Cerebellar cortex (tissue), 1 donor: ENCODE measurements around the gene CCDC9B.

ENCODE experiments used
- DNase-seq: peaks from one replicate; pipeline ENCODE4 v3.0.0-alpha.2; 2015; ENCODE audit warnings: low spot score

Gene CCDC9B

DNA sequence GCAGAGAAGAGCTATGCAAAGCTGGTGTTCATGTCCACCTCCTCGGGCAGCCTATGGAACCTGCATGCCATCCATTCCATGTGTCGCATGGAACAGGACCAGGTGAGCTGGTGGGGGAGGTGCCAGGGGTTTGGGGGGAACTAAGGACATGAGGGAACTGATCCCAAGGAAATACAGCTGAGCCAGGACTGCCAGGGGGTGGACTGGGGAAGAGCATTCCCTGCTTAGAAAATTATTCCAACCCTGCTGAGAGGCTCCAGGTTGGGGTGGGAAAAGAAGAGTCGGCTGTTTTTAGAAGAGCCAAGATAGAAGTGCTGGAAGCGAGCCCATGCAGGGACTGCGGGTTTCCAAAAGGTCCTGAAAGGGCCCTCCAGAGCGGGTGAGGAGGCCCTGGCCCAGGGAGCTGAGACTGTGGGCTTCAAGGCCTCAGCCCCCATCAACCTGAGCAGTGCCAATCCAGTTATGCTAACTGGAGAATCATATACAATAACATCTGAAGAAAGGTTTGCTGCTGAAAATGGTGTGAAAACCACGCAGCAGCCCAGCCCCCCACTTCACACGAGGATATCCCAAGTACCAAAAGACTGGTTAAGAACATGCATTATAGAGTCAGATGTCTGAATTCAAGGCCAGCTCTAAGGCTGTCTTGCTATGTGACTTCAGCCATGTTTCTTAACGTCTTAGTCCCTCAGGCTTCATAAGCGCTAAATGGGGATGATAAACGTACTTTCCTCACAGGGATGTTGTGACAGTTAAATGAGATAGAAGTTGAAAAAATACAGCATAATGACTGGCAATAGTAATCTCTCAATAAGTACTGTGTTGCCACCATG, 25.1 kb upstream of the CCDC9B start:
- no peak for DNase-seq

DNA sequence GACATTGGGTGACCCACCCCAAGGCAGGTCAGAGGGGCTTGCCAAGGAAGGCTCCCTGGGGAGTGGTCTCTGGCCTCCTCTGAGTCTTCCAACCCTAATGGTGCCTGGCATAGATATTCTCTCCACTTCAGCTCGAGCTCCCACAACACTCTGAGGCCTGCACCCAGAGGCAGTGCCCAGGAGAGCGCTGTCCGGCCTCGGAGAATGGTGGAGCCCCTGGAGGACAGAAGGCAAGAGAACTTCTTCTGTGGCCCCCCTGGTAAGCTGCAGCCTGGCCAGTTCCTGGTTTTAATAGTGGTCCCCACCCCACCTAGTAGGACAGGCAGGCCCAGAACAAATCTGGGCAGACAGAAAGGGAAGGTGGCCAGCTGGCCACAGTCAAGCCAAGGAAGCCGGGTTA, 24.3 kb upstream of the CCDC9B start:
- no peak for DNase-seq

DNA sequence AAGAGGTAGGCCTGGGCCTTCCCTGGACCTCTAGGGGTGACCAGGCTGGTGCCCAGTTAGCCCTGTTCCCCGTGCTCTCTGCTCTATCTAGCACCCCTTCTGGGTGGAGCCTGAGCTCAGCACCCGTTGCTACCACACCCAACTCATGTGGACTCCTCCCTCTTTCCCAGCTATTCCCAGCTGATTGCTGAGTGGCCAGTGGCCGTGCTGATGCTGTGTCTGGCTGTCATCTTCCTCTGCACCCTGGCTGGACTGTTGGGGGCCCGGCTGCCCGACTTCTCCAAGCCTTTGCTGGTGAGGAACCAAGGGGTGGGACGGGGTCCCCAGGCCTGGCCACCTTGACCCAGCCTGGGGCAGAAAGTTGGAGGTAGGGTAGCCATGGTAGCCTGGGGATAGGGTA, 23.5 kb upstream of the CCDC9B start:
- no peak for DNase-seq

DNA sequence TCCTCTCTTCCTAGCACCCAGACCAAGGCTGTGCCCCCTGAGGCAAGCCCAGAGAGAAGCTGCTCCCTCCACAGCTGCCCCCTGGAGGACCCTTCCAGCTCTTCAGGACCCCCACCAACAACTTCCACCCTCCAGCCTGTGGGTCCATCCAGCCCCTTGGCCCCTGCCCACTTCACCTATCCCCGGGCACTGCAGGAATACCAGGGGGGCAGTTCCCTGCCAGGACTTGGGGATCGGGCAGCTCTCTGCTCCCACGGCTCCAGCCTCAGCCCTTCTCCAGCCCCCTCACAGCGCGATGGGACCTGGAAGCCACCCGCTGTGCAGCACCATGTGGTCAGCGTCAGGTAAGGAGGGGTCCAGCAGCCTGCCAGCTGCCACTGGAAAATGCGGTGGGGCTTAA, 22.9 kb upstream of the CCDC9B start:
- no peak for DNase-seq

DNA sequence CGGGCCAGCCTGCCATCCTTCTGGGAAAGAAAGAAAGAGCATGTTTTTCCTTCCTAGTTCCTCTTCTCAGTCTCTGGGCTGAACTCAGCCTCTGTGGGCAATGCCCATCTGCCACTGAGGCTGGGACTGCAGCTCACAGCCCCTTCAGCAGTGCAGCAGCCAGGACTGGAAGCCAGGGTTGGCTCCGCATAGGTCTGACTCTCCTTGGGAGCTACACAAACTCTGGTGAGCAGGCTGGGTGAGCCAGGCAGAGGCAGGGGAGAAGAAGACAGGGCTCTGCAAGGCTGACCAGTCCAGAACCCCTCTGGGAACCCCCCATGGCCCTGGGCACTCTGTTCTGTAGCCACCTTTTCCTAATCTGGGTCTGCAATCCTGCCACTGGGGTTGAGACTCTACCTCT, 20.9 kb upstream of the CCDC9B start:
- peak; percentile 54 for DNase-seq

DNA sequence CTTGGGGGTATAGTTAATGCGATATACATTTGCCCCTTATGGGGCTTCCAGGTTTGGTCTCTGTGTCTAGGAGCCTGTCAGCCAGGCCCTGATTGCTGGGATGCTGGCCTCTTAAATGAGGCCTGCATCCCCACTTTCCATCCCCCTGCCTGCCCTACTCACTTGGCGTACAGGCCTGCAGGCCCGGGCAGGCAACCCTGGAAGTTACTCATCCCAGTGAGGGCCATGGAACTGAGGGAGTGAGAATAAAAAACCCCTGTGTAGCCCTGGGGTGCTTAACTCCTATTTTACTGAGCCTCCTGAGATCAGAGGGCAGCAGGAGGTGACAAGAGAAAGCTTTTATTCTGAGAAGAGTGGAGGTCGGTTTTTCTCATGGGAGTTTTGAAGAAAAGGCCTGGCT, 19.3 kb upstream of the CCDC9B start:
- DNase-seq = no peak

DNA sequence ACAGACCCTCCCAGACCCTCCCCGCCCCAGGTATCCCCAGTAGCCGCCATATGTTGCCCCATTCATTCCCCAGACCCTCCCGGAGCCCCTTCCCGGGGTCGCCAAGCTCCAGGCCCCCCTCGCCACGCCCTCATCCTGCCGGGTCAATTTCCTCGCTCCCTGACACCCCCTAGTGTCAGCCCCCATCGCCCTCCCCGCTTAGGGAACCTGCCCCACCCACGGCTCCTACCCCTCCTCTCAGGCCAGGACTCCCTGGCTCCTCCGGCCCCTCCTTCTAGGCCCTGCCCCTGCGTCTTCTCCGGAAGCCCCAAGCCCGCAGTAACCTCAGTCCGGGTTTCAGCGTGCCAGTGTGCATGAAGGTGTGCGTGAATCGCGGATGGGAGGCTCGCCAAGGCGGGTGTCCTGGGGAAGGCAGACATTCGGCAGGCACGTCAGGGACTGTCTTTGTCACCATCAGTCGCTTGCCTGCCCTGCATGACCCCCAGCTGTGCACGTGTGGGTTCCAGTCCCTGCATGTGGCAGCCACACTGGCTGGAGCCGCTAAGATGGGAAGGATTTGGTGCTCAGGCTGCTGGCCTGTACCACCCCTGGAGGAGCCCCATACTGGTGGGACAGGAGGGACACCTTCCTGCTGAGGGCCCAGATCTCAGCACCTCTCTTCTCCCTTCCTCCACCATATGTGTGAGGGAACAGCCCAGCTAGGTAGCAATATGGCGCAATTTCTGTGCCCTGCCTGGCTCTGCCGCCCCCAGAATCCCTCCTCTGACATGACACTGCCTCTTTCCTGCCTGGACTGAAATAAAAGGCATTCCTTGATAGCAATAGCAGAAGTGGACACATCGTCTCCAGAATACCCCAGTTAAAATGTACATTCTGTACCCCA, 18.0 kb upstream of the CCDC9B start:
- DNase-seq = peak; percentile 63

DNA sequence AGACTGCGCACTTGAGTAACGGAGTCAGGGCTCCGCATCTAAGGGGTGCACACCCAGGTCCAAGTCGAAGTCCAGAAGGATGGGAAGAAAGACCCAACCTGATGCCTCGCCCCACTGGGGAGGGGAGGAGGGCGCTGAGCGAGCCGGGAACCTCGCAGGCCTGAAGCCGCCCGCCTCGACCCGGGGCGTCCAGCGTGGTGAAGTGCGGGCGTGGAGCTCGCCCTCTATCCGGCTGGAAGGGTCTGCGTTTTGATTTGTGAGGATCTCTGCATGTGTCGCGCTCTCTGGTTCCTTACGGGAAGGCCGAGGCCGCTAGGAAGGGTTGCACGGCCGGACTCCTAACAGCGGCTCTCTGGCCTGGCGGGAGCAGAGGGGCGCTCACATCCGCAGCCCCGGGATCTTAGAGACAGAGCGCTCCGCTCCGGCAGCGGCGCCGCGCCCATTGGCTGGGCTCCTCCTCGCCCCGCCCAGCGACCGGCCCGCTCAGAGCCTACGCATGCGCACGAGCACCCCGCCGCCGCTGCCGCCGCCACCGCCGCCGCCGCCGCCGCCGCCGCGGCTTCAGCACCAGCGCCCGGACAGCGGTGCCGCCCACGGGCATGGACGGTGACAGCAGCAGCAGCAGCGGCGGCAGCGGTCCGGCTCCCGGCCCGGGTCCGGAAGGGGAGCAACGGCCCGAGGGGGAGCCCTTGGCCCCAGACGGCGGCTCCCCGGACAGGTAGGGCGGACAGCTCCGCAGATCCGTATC, 17.2 kb upstream of the CCDC9B start, which contains the start of gene DISP2:
Gene DISP2, plus strand, starts transcription at position 497 of the 748 bp plus-strand sequence. Its CDS starts 103 bp downstream, at position 600.
- DNase-seq = peak; percentile 90

DNA sequence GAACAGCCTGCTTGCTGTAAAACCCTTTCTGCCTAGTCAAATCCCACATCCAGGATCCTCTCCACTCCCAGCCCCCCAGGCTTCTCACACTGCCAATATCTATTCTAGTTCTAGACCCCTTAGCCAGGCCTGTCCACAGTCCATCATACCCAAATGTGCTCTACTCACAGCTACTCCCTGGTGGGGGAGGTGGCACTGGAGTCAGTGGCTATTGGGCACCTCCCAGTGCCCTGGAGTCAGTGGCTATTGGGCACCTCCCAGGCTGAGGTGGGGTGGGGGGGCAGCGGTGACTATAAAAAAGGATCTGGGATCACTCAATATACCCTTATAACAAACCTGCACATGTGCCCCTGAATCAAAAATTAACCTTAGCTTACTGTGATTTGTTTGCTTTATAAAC, 16.5 kb upstream of the CCDC9B start:
- no peak for DNase-seq

DNA sequence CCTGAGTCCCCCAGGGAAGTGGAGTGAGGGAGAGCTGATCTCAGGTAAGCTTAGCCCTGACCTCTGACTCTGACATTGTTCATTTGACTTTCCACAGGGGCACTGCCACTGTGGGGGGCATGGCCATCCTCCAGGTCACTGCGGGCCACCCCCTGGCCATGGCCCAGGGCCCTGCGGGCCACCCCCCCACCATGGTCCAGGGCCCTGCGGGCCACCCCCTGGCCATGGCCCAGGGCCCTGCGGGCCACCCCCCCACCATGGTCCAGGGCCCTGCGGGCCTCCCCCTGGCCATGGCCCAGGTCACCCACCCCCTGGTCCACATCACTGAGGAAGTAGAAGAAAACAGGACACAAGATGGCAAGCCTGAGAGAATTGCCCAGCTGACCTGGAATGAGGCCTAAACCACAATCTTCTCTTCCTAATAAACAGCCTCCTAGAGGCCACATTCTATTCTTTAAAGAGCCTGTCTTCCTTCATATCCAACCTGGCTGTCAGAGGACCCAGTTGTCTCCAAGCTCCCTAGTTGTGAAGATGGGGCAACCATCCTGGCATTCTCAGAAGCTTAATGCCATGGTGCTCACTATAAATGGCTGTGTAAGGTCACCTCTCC, 15.3 kb upstream of the CCDC9B start:
- no peak for DNase-seq

DNA sequence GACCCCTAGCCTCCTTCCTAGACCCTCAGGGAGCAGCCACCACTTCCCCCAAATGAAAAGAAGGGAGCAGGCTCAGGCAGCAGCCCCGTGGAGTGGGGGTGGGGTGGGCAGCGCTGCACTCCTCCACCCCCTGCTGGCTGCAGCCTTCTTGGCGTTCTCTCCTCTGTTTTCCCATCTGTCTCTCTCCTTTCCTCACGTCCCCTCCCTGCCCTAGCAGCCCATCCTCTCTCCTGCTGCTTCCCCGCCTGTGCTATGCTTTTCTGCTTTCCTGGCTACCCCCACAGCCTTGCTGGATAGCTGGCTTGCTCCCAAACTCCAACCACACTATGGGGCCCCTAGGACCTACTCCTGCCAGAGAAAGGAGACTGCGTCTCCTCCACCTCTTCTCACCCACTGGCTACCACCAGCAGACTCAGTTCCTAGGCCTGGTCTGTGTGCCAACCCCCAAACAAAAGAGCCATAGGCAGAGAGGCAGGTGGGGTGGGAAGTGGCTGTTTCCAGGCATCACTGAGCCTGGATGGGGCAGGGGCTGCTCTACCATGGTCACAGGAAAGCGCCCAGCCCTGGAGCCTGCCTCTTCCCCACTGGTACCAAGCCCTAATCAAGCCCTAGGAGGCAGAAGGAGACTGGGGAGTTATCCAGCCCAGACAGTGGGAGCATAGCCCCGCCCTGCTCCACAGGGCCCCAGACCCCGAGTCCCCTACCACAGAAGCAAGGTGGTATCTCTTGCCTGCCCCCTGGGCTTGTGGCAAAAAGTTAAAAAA, 13.9 kb upstream of the CCDC9B start:
- peak; percentile 95 for DNase-seq

DNA sequence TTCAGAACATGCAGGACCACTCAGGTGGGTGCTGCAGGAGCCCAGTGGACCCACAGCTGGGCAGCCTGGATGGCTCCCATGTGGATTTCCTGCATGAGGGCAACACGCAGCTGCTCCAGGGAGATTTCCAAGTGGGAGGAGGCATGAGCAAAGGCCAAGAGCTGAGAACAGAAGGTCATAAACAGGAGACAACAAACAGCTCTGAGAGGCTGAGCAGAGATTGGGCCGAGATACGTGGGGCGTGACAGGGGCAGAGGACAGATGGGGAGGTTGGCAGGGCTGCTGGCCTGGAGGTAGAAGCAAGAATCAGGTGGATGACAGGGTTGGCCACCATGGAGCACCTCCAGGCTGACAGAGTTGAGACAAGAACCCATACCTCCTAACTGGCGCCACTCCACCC, 13.0 kb upstream of the CCDC9B start:
- DNase-seq = peak; percentile 75

DNA sequence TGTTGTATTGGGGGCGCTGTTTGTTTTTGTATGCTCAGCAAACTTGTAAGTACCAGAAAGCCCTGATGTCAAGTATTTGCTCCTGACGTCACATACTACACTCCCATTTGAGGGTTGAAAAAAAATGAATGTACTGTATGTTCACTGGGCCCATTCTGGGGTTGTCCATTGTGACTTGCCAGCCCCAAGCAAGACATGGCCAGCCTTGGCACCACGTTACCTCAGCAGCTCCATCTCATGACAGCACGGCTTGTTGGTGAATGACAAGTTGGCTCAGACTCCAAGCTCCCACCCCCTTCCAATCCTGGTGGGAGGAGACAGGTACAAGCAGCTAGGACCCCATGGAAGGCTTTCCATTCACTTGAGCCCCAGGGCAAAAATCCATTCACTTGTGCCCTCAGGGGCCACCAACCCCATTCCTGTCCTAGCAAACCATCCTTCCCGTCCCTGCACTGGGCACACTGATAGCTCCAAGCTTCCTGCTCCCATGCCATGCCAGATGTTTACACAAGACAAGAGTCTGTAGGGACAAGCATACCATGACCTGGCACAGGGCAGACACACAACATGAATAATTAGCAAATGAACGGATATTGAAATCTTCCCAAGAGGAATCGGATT, 11.7 kb upstream of the CCDC9B start:
- DNase-seq = no peak

DNA sequence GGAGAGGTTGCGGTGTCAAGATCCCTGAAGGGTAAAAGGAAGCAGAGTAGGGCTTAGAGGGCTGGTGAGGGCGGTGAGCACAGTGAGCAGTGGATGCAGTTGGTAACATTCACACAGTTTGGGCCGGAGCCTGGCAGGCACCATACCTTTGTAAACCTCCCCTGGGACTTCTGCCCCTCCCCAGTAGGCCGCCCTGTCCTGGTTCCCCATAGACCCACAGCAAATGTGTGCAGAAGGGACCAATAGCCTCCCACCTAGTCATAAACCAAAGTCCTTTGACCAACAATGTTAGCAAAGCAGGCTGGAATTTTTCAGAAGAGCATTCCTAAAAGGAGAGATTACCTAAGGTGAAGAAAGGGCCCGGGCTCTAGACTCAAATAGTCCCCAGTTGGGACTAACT, 8.4 kb upstream of the CCDC9B start:
- no peak for DNase-seq

DNA sequence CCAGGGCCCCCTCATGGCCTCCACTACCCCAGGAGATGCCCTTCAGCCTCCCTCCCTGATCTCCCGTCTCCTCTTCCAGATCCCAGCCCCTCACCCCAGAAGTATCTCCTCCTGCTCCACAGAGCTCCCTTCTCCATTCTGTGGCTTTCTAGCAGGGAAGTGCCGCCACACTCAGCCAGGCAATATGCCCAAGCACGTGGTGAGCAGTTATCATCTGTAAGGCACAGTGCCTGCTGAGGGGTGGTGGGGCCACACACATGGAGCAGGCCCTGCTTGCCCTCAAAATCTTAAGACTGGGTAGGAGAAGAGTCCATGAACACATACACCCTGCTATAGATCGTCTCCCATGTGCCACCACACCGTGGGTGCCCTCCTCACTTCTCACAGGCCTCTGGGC, 7.7 kb upstream of the CCDC9B start:
- no peak for DNase-seq

DNA sequence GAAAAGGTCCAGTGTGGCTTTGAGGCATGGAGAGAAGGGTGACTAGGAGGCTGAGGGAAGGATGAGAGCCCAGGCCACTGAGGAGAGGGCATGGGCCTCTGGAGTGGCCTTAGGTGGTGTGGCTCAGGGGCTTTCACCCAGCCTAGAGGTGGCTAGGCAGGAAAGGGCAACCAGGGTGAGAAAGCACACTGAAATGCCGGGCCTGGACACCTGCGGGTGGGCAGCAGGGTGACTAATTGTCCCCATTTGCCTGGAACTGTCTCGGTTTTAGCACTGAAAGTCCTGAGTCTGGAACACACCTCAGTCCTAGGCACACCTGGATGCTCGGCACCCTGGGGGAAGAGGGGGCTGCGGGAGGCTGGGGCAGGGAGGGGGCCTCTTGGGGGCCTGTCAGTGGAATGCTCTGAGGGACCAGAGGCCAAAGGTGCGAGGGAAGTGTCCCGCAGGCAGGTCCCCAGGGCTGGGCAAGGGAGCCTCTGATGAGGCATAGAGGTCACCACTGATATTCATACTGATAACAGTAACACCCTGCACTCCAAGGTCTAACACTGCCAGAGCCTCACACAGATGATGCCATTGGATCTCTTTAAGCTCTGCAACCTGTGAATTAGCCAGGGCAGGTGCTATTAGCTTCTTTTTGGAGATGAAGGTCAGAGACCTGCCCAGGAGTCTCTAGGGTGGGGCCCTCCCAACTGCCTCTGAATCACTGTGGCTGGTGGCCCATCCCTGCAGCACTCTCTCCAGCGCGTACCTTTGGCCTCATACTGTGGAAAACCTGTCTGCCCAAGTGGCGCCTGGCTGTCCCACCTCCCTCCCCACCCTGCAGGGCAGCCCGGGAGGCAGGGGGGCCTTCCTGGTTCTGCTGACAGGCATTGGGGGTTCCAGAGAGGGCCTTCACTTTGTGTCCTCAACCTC, 7.1 kb upstream of the CCDC9B start:
- no peak for DNase-seq

DNA sequence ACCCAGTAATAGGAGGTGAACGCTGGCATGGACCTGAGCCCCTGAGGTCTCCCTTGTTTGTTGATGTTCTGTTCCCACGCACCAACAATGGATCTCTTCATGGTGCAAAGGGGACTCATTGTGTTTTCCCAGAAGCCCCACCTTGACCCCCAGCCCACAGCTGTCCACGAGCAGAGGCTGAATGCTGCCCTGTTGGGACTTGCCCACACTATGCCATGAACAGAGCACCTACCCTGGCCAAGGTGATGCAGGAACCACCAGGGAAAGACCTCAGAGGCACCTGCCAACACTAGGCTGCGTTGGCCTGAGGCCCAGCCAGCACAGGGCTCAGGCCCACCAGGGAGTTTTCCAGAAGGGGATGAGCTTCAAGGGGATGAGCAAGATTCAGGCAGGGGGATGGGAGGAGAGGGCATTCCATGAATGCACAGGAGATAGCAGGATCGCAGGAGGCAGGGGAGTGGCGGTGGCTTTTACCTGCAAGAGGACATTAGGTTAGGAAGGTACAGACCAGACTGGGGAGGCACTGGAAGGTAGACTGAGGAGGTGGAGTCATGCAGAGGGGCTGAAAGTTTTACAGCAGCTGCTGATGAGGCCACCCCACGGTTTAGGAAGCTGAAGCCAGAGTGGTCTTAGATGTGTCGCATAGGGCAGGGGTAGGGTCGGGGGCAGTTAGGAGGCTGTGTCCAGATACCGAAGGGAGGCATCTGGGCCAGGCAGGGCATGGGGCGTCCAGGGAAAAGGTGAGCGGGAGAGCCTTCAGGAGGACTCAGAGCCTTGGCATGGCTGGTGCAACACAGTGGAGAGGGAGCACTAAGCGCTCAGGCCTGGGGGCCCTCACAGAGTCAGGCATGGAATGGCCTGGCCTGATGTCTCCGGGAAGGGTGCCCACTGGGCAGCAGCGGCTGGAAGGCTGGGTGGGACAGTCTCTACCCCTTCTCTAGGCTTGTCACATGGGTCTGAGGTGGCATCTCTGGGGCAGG, 6.1 kb upstream of the CCDC9B start:
- no peak for DNase-seq

DNA sequence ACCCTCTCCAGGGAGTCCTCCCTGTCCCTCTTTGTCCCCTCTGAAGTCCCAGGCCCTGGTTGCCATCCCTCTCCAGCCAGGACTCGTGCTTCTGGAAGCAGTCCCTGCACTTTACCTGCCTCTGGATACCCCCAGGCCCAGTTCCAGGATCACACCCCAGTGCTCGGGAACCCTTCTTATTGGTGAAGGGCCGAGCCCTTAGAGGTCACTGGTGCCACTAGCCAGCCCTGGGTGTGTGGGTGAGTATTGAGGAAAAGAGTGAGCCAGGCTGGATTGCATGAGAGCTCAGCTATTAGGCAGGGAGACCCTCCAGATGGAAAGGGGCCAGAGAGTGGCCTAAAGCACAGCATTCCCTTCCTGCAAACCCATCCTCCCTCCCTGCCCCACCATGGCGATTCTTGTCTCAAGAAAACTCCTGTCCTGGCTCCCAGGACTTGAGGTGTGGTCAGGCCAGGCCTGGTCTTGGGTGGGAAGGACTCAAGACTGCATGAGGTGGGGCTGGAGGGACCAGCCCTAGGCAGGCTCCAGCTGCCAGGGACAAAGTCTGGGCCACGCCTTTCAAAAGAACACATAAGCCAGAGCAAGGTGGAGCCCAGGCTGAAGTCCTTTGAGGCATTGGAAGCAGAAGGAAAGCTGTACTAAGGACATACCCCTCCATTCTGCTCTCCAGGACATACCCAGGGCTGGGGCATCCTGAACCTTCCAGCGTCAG, 5.3 kb upstream of the CCDC9B start:
- no peak for DNase-seq
